ENCODE data around the gene ZNF493. TPM values are rescaled to one million over a fixed set of nuclear protein-coding genes. Genes with fewer than 3 reads are reported as not detected.
A peak's percentile ranks its signal among the peaks of the same experiment; 100 is the strongest.

The ZNF493 gene
- total RNA-seq, 1 donor from 2014 or later = 52.7 TPM

DNA sequence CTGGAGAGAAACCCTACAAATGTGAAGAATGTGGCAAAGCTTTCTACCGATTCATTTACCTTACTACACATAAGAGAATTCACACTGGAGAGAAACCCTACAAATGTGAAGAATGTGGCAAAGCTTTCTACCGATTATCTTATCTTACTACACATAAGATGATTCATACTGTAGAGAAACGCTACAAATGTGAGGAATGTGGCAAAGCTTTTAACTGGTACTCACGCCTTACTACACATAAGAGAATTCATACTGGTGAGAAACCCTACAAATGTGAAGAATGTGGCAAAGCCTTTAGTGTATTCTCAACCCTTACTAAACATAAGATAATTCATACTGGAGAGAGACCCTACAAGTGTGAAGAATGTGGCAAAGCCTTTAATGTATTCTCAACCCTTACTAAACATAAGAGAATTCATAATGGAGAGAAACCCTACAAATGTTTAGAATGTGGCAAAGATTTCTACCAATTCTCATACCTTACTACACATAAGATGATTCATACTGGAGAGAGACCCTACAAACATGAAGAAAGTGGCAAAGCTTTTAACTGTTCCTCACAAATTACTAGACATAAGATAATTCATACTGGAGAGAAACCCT, 12.9 kb upstream of the ZNF493 start:
- peaks cover 59% of the 10 kb centered on the region for H3K36me3 Mint-ChIP-seq (ENCODE audit: low read depth)
- CTCF ChIA-PET = no interaction called here
- H3K9me3 Mint-ChIP-seq = peaks cover 53% of the 10 kb centered on the region
- no peak overlapping the region for H3K27ac Mint-ChIP-seq
- ATAC-seq (ENCODE audit: low read depth) (no peak), DNase-seq (no peak)
- POLR2A ChIA-PET = interaction anchor here (0.9 kb wide), 1 partner anchor 12 kb away, joined by 3 read pairs; no protein-coding TSS in a partner anchor
- TF ChIP-seq, protein P1, sequence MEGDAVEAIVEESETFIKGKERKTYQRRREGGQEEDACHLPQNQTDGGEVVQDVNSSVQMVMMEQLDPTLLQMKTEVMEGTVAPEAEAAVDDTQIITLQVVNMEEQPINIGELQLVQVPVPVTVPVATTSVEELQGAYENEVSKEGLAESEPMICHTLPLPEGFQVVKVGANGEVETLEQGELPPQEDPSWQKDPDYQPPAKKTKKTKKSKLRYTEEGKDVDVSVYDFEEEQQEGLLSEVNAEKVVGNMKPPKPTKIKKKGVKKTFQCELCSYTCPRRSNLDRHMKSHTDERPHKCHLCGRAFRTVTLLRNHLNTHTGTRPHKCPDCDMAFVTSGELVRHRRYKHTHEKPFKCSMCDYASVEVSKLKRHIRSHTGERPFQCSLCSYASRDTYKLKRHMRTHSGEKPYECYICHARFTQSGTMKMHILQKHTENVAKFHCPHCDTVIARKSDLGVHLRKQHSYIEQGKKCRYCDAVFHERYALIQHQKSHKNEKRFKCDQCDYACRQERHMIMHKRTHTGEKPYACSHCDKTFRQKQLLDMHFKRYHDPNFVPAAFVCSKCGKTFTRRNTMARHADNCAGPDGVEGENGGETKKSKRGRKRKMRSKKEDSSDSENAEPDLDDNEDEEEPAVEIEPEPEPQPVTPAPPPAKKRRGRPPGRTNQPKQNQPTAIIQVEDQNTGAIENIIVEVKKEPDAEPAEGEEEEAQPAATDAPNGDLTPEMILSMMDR (IDR thresholded peaks at IDR 0.05) = no peak
- H3K4me1 Mint-ChIP-seq = no peaks in the 10 kb centered on the region
- intact Hi-C loops (cut with micrococcal nuclease) = no loop called here
- no peak overlapping the region for H3K4me3 Mint-ChIP-seq
- H3K27me3 Mint-ChIP-seq = no peaks in the 10 kb centered on the region

DNA sequence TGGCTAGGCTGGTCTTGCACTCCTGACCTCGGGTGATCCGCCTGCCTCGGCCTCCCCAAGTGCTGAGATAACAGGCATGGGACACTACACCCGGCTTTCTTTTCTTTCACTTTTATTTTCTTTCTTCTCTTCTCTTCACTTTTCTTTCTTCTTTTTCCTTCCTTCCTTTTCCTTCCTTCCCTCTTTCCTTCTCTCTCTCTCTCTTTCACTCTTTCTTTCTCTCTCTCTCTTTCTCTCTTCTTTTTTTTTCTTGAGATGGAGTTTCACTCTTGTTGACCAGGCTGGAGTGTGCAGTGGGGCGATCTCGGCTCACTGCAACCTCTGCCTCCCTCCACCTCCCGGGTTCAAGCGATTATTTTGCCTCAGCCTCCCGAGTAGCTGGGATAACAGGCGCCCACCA, 812 bp upstream of the ZNF493 start:
- Mint-ChIP-seq H3K9me3 (peaks cover 14% of the 10 kb centered on the region), H3K27ac (no peak overlapping the region), H3K27me3 (no peaks in the 10 kb centered on the region), H3K4me3 (no peak overlapping the region), H3K36me3 (ENCODE audit: low read depth) (peaks cover 30% of the 10 kb centered on the region), H3K4me1 (peaks cover 29% of the 10 kb centered on the region)
- POLR2A ChIA-PET = interaction anchor here (0.6 to 2.1 kb wide), 10 partner anchors 13 to 735 kb away, joined by 3 to 25 read pairs (median 8); partner anchors contain the start of genes ZNF429, ZNF43, ZNF626 and ZNF708
- no peak for DNase-seq
- TF ChIP-seq, protein P1 (IDR thresholded peaks at IDR 0.05) = no peak
- ATAC-seq (ENCODE audit: low read depth) = no peak
- CTCF ChIA-PET = no interaction called here
- intact Hi-C loops (cut with micrococcal nuclease) = loop anchor here (2.0 to 10.0 kb wide), 4 partner anchors 173 to 473 kb away; partner anchors contain the start of genes ZNF430, ZNF431 and ZNF85

DNA sequence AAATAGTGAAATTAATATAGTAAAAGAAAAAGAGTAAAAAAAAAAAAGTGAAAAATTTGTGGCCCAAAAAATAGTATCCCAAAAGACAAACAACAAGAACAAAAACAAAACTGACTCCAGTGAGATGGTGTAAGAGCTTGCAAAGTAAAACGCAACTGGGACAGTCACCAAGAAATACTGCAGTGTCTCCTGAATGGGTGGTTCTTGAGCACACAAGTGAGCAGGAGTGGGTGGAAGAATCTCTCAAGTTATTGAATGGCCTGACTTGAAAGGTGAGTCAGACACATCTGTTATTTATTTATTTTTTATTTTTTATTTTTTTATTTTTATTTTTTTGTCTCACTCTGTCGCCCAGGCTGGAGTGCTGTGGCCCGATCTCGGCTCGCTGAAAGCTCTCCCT, 1.9 kb downstream of the ZNF493 start:
- intact Hi-C loops (cut with micrococcal nuclease) = loop anchor here (10.0 kb wide), 1 partner anchor 254 kb away; the partner anchor contains the start of gene ZNF431
- Mint-ChIP-seq H3K4me1 (peaks cover 29% of the 10 kb centered on the region), H3K27ac (no peak overlapping the region), H3K27me3 (no peaks in the 10 kb centered on the region), H3K36me3 (ENCODE audit: low read depth) (peaks cover 49% of the 10 kb centered on the region), H3K4me3 (peak overlapping the region; percentile 53), H3K9me3 (peaks cover 5% of the 10 kb centered on the region)
- TF ChIP-seq, protein P1 (IDR thresholded peaks at IDR 0.05) = no peak
- POLR2A ChIA-PET = no interaction called here
- no peak for ATAC-seq (ENCODE audit: low read depth)
- CTCF ChIA-PET = no interaction called here
- DNase-seq = no peak

DNA sequence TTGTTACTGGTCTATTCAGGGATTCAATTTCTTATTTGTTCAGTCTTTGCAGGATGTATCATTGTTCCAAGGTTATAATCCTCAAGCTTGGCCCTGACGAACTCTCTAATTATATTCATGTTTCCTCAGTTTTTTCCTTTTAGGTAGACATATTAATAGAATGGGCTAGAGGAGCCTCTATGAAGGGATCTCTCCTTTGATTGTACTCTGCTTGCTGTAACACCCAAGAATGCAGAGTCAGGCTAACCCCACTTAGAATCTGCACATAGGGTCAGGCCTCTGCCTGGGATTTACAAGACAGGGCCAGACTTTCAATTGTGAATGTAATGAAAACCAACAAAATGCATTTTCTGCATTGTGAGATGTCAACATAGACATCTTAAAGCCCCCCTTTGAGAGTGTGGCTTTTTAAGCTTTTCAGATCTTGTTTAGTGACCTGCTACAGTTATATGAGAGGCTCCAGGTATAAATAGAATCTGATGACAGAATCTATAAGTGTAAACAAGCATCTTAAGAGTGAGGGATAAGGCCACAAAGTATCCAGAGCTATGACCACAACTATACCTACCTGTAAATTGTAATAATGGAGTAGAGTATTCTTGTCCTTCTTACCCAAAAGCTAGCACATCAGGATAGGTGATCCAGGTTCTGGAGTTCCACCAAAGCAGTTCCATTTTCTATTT, 5.5 kb downstream of the ZNF493 start:
- Mint-ChIP-seq H3K9me3 (peaks cover 9% of the 10 kb centered on the region), H3K36me3 (ENCODE audit: low read depth) (peaks cover 66% of the 10 kb centered on the region)

DNA sequence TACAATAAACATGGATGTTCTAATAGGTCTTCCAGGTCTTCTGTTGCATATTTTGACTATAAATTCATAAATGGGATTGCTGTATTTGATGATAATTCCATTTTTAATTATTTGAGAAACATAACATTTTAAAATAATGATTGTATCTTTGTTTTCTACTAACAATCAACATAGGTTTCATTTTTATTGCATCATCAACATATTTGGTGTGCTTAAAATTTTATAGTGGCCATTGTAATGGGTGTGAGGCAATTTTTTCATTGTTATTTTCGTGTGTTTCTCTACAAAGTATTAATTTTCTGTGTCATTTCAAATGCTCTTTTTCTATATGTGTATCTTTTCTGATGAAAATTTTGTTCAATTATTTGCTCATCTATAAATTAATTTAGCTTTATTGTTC, 13.2 kb downstream of the ZNF493 start:
- TF ChIP-seq, protein P1 (IDR thresholded peaks at IDR 0.05) = no peak
- no peaks in the 10 kb centered on the region for H3K4me1 Mint-ChIP-seq
- peaks cover 20% of the 10 kb centered on the region for H3K9me3 Mint-ChIP-seq
- peaks cover 85% of the 10 kb centered on the region for H3K36me3 Mint-ChIP-seq (ENCODE audit: low read depth)
- no peak for DNase-seq
- no peak overlapping the region for H3K4me3 Mint-ChIP-seq
- no peak for ATAC-seq (ENCODE audit: low read depth)
- no peak overlapping the region for H3K27ac Mint-ChIP-seq
- ChIA-PET POLR2A (no interaction called here), CTCF (no interaction called here)
- H3K27me3 Mint-ChIP-seq = no peaks in the 10 kb centered on the region
- intact Hi-C loops (cut with micrococcal nuclease) = no loop called here

More for the DNA sequence above, 5.5 kb downstream of the ZNF493 start:
- no peaks in the 10 kb centered on the region for H3K27me3 Mint-ChIP-seq
- DNase-seq (no peak), ATAC-seq (ENCODE audit: low read depth) (no peak)
- no peak overlapping the region for H3K27ac Mint-ChIP-seq
- intact Hi-C loops (cut with micrococcal nuclease) = no loop called here
- H3K4me1 Mint-ChIP-seq = peaks cover 25% of the 10 kb centered on the region
- ChIA-PET CTCF (no interaction called here), POLR2A (no interaction called here)
- H3K4me3 Mint-ChIP-seq = no peak overlapping the region
- TF ChIP-seq, protein P1 (IDR thresholded peaks at IDR 0.05) = no peak

All from activated B cell treated with CpG ODN at 0.5 μM for 24 hours (primary cell).